ENCODE measurements around the gene ZEB2.

The ZEB2 gene

GRCh38 chr2:144524118-144525009 lies 4.4 kb upstream of the ZEB2 start:
- no peaks in the 10 kb centered on the region for H3K36me3 ChIP-seq (ENCODE audit: control insufficient read depth, insufficient read depth, low read length)
- H3K4me3 ChIP-seq (ENCODE audit: low read depth, low read length), result peak overlapping the region; percentile 51
- peaks cover 6% of the 10 kb centered on the region for H3K4me1 ChIP-seq (ENCODE audit: control insufficient read depth, insufficient read depth, low read length)
- peak overlapping the region; percentile 32 for H3K9ac ChIP-seq (ENCODE audit: low read depth, low read length)
- peaks cover 29% of the 10 kb centered on the region for H3K27me3 ChIP-seq (ENCODE audit: control insufficient read depth, insufficient read depth, low read length)
- H3K9me3 ChIP-seq (ENCODE audit: control insufficient read depth, insufficient read depth, low read length), result no peaks in the 10 kb centered on the region

- Histone ChIP-seq H3K9ac (ENCODE audit: low read depth, low read length) (no peak overlapping the region), H3K4me1 (ENCODE audit: control insufficient read depth, insufficient read depth, low read length) (peaks cover 6% of the 10 kb centered on the region), H3K27me3 (ENCODE audit: control insufficient read depth, insufficient read depth, low read length) (peaks cover 36% of the 10 kb centered on the region), H3K36me3 (ENCODE audit: control insufficient read depth, insufficient read depth, low read length) (no peaks in the 10 kb centered on the region), H3K4me3 (ENCODE audit: low read depth, low read length) (peak overlapping the region; percentile 51), H3K9me3 (ENCODE audit: control insufficient read depth, insufficient read depth, low read length) (no peaks in the 10 kb centered on the region)
Observed at GRCh38 chr2:144523596-144524117, 3.7 kb upstream of the ZEB2 start.

GRCh38 chr2:144522897-144523595 lies 3.1 kb upstream of the ZEB2 start:
- no peak overlapping the region for H3K9ac ChIP-seq (ENCODE audit: low read depth, low read length)
- H3K4me1 ChIP-seq (ENCODE audit: control insufficient read depth, insufficient read depth, low read length), result peaks cover 6% of the 10 kb centered on the region
- no peaks in the 10 kb centered on the region for H3K36me3 ChIP-seq (ENCODE audit: control insufficient read depth, insufficient read depth, low read length)
- peaks cover 42% of the 10 kb centered on the region for H3K27me3 ChIP-seq (ENCODE audit: control insufficient read depth, insufficient read depth, low read length)
- no peaks in the 10 kb centered on the region for H3K9me3 ChIP-seq (ENCODE audit: control insufficient read depth, insufficient read depth, low read length)
- peak overlapping the region; percentile 51 for H3K4me3 ChIP-seq (ENCODE audit: low read depth, low read length)

GRCh38 chr2:144522176-144522896 lies 2.4 kb upstream of the ZEB2 start:
- H3K4me3 ChIP-seq (ENCODE audit: low read depth, low read length), result peak overlapping the region; percentile 51
- H3K9ac ChIP-seq (ENCODE audit: low read depth, low read length), result no peak overlapping the region
- H3K27me3 ChIP-seq (ENCODE audit: control insufficient read depth, insufficient read depth, low read length), result peaks cover 47% of the 10 kb centered on the region
- H3K4me1 ChIP-seq (ENCODE audit: control insufficient read depth, insufficient read depth, low read length), result peaks cover 6% of the 10 kb centered on the region
- no peaks in the 10 kb centered on the region for H3K36me3 ChIP-seq (ENCODE audit: control insufficient read depth, insufficient read depth, low read length)
- H3K9me3 ChIP-seq (ENCODE audit: control insufficient read depth, insufficient read depth, low read length), result no peaks in the 10 kb centered on the region

GRCh38 chr2:144521686-144522085 lies 1.8 kb upstream of the ZEB2 start:
- no peaks in the 10 kb centered on the region for H3K9me3 ChIP-seq (ENCODE audit: control insufficient read depth, insufficient read depth, low read length)
- H3K4me1 ChIP-seq (ENCODE audit: control insufficient read depth, insufficient read depth, low read length), result peaks cover 6% of the 10 kb centered on the region
- H3K4me3 ChIP-seq (ENCODE audit: low read depth, low read length), result no peak overlapping the region
- no peaks in the 10 kb centered on the region for H3K36me3 ChIP-seq (ENCODE audit: control insufficient read depth, insufficient read depth, low read length)
- no peak overlapping the region for H3K9ac ChIP-seq (ENCODE audit: low read depth, low read length)
- peaks cover 47% of the 10 kb centered on the region for H3K27me3 ChIP-seq (ENCODE audit: control insufficient read depth, insufficient read depth, low read length)

GRCh38 chr2:144520756-144521487 lies 1.0 kb upstream of the ZEB2 start:
- Histone ChIP-seq H3K4me1 (ENCODE audit: control insufficient read depth, insufficient read depth, low read length) (peaks cover 6% of the 10 kb centered on the region), H3K4me3 (ENCODE audit: low read depth, low read length) (no peak overlapping the region), H3K36me3 (ENCODE audit: control insufficient read depth, insufficient read depth, low read length) (no peaks in the 10 kb centered on the region), H3K9me3 (ENCODE audit: control insufficient read depth, insufficient read depth, low read length) (no peaks in the 10 kb centered on the region), H3K27me3 (ENCODE audit: control insufficient read depth, insufficient read depth, low read length) (peaks cover 50% of the 10 kb centered on the region), H3K9ac (ENCODE audit: low read depth, low read length) (no peak overlapping the region)

- peaks cover 11% of the 10 kb centered on the region for H3K4me1 ChIP-seq (ENCODE audit: control insufficient read depth, insufficient read depth, low read length)
- H3K36me3 ChIP-seq (ENCODE audit: control insufficient read depth, insufficient read depth, low read length), result no peaks in the 10 kb centered on the region
- no peak overlapping the region for H3K9ac ChIP-seq (ENCODE audit: low read depth, low read length)
- peak overlapping the region; percentile 24 for H3K4me3 ChIP-seq (ENCODE audit: low read depth, low read length)
- H3K27me3 ChIP-seq (ENCODE audit: control insufficient read depth, insufficient read depth, low read length), result peaks cover 62% of the 10 kb centered on the region
- H3K9me3 ChIP-seq (ENCODE audit: control insufficient read depth, insufficient read depth, low read length), result no peaks in the 10 kb centered on the region
Observed at GRCh38 chr2:144519597-144519933, 354 bp downstream of the ZEB2 start.

- H3K4me3 ChIP-seq (ENCODE audit: low read depth, low read length), result peak overlapping the region; percentile 24
- H3K36me3 ChIP-seq (ENCODE audit: control insufficient read depth, insufficient read depth, low read length), result no peaks in the 10 kb centered on the region
- H3K9me3 ChIP-seq (ENCODE audit: control insufficient read depth, insufficient read depth, low read length), result no peaks in the 10 kb centered on the region
- no peak overlapping the region for H3K9ac ChIP-seq (ENCODE audit: low read depth, low read length)
- H3K4me1 ChIP-seq (ENCODE audit: control insufficient read depth, insufficient read depth, low read length), result peaks cover 11% of the 10 kb centered on the region
- peaks cover 68% of the 10 kb centered on the region for H3K27me3 ChIP-seq (ENCODE audit: control insufficient read depth, insufficient read depth, low read length)
Observed at GRCh38 chr2:144518748-144519596, 947 bp downstream of the ZEB2 start.

GRCh38 chr2:144517866-144518747 lies 1.8 kb downstream of the ZEB2 start:
- Histone ChIP-seq H3K4me1 (ENCODE audit: control insufficient read depth, insufficient read depth, low read length) (peaks cover 15% of the 10 kb centered on the region), H3K9me3 (ENCODE audit: control insufficient read depth, insufficient read depth, low read length) (no peaks in the 10 kb centered on the region), H3K36me3 (ENCODE audit: control insufficient read depth, insufficient read depth, low read length) (no peaks in the 10 kb centered on the region), H3K9ac (ENCODE audit: low read depth, low read length) (no peak overlapping the region), H3K4me3 (ENCODE audit: low read depth, low read length) (peak overlapping the region; percentile 66), H3K27me3 (ENCODE audit: control insufficient read depth, insufficient read depth, low read length) (peaks cover 77% of the 10 kb centered on the region)
